ENCODE data around the gene GRIP1.

GRIP1 gene

DNA sequence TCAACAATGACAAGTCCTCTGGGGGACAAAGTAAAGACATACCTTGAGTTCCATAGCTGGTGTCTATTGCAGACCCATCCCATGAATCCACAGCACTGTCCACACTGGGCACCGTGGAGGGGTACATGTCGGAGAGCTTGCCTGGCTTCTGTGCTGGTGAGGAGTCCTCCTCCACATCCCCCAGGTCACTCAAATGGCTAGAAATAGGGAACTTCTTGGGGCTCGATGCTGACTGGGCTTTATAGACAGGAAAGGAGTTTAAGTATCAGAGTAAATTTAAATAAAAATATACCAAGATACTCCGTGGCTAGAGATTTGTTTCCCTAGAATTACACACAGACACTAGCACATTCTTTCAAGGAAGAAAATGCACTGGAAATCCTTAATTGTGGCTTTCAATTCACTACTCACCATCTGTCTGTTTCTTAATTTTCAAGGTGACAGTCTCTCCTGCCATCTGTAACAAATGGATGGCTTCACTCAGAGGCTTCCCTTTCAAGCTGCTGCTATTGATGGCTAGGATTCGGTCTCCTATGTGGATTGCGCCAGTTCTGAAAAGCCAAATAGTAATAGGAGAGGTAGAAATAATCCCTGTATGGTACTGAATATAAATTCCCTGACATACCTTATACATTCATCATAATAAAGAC is 286.5 kb downstream of the GRIP1 start:
- DNase-seq (ENCODE audit: insufficient read length, low spot score) (no peak), FAIRE-seq (no peak)
- TF ChIP-seq, protein P1, sequence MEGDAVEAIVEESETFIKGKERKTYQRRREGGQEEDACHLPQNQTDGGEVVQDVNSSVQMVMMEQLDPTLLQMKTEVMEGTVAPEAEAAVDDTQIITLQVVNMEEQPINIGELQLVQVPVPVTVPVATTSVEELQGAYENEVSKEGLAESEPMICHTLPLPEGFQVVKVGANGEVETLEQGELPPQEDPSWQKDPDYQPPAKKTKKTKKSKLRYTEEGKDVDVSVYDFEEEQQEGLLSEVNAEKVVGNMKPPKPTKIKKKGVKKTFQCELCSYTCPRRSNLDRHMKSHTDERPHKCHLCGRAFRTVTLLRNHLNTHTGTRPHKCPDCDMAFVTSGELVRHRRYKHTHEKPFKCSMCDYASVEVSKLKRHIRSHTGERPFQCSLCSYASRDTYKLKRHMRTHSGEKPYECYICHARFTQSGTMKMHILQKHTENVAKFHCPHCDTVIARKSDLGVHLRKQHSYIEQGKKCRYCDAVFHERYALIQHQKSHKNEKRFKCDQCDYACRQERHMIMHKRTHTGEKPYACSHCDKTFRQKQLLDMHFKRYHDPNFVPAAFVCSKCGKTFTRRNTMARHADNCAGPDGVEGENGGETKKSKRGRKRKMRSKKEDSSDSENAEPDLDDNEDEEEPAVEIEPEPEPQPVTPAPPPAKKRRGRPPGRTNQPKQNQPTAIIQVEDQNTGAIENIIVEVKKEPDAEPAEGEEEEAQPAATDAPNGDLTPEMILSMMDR (IDR thresholded peaks at IDR 0.05; ENCODE audit: insufficient read depth, missing control alignments): no peak

DNA sequence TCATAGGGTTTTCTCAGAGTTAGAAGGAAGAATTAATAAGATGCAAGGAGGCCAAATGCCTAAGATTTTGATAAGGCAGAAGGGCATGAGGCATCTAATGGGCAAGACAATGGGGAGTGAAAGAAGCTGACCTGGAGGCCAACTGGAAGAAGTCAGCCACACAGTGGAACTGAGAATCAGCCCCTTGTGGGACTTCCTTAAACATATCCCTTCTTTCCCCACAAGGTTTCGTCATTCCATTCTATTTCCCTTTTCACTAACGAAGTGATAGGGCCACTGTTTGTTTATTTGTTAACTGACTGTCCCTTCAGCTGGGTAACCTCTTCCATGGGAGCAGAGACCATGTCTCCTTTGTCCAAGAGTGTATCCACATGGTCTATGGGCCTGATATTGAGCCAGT is 290.4 kb downstream of the GRIP1 start:
- FAIRE-seq: no peak
- no peak for DNase-seq (ENCODE audit: insufficient read length, low spot score)
- TF ChIP-seq, protein P1 (IDR thresholded peaks at IDR 0.05; ENCODE audit: insufficient read depth, missing control alignments): no peak

DNA sequence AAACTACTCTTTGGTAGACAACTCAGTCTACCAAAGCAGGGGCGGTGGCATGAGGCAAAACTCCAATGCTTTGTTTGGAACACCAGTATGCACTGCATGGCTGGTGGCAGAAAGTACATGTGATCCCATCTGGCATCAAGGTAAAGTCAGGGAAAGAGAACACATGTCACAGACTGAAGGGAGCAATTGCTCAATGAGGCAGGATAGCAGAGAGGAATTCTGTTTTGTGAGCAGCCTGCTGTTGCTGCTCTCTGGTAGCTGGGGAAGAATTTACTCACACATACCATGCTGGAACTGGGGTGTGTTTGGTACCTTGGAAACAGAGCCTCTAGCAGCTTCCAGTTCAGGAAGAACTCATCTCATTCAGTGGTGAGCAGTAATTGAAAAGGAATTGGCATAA is 291.8 kb downstream of the GRIP1 start:
- TF ChIP-seq, protein P1 (IDR thresholded peaks at IDR 0.05; ENCODE audit: insufficient read depth, missing control alignments): no peak
- FAIRE-seq (no peak), DNase-seq (ENCODE audit: insufficient read length, low spot score) (no peak)

DNA sequence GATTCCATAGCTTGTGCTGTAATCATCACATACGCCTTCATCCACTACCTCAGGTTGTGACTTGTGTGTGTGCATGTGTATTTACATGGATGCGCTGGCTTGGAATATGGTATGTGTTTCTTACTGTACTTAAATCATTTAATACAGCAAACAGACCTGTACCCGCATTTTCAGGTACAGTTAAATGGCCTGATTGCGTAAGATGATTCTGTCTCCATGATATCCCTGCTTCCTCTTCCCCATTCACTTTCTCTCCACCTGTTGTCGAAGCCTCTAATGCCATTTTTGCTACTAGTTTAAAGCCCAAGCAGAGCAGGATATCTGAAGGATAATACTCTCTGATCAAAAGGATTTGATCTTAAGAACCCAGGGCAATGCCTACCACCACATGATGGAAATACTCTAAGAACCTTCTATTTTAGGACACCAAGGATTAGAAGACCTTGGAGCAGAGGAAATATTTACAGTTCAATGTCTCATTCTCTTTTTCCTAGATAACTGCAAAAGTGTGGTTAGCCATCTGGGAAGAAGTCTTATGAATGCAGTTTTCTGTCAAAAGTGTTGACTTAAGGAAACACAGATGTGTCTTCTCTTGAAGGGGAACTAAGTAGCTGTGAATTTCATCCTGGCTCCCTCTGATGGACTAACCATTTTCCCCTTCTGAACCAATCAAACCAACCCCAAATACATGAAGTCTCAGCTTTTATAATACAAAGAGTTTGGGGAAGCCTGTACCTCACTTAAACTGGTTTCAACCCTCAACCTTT is 297.9 kb downstream of the GRIP1 start:
- FAIRE-seq: no peak
- TF ChIP-seq, protein P1 (IDR thresholded peaks at IDR 0.05; ENCODE audit: insufficient read depth, missing control alignments): no peak
- no peak for DNase-seq (ENCODE audit: insufficient read length, low spot score)

DNA sequence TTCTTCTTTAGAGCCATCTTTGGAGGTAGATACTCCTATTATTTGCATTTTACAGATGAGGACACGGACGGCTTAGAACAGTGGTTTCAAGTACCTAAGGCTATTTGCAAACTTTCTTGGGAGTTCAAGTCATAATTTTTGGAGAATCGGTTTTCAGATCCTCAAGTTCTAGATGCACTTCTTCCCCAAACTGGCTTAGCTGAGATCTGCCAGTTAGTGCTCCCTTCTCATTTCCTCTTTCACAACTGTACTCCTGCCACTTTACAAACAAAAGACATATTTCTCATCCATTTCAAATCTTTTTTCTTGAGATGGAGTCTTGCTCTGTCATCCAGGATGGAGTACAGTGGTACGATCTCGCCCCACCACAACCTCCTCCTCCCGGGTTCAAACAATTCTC is 299.3 kb downstream of the GRIP1 start:
- DNase-seq (ENCODE audit: insufficient read length, low spot score) (no peak), FAIRE-seq (no peak)
- TF ChIP-seq, protein P1 (IDR thresholded peaks at IDR 0.05; ENCODE audit: insufficient read depth, missing control alignments): no peak

DNA sequence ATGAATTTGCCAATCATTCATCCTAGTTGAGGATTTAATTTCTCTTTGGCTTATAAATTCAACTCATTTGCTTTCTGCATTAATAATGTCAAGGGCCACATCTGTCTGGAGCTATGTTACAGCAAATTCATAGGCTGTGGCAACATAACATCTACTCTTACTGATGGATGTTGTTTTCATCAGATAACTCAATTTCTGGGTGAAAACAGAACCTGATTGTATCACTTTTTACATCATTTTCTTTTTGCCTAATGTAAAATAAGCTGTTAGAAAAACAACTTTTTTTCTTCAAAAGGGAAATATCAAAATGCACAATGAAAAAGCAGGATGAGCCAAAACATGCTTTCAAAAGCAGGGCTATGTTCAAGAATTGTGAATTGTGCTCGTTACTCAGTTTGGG is 303.3 kb downstream of the GRIP1 start:
- no peak for DNase-seq (ENCODE audit: insufficient read length, low spot score)
- TF ChIP-seq, protein P1 (IDR thresholded peaks at IDR 0.05; ENCODE audit: insufficient read depth, missing control alignments): no peak
- no peak for FAIRE-seq

DNA sequence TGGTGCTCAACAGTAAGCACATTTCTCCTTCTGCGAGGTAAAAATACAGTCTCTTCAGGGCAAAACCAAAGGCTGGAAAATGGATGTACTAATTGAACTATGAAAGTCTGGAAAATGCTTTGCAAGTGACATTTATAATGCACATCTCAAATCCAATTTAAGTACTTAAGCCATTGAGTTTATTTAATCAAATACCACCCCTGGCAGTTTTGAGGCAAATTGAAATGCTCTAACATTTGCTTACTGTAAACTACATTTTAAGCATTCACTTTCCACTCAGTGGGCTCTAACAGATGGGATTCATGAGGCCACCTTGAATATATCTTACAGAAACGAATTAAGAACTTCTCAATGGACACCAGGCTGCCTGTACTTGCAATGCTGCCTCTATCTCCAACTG is 306.9 kb downstream of the GRIP1 start:
- TF ChIP-seq, protein P1 (IDR thresholded peaks at IDR 0.05; ENCODE audit: insufficient read depth, missing control alignments): no peak
- DNase-seq (ENCODE audit: insufficient read length, low spot score) (no peak), FAIRE-seq (no peak)

All from D721Med (cell line).